Rectal smooth muscle tissue (tissue), 1 donor: Measurements from ENCODE around the gene TIMM22.
"Not testable (repeated sequence)": the region's sequence is repeated elsewhere in the genome, so short reads cannot be mapped to it uniquely, and the experiment has no call there.

Experiments
- H3K27ac ChIP-seq: one replicate; pipeline ENCODE4 v1.7.0; 2013; ENCODE audit warnings: low read depth, low read length, inconsistent platforms
- H3K27me3 ChIP-seq: one replicate; pipeline ENCODE4 v1.7.0; 2013; ENCODE audit warnings: low read length; ENCODE audit not compliant: control insufficient read depth, insufficient read depth
- H3K36me3 ChIP-seq: one replicate; pipeline ENCODE4 v1.7.0; 2013; ENCODE audit warnings: low read length; ENCODE audit not compliant: control insufficient read depth, insufficient read depth
- H3K4me1 ChIP-seq: one replicate; pipeline ENCODE4 v1.7.0; 2013; ENCODE audit warnings: low read length; ENCODE audit not compliant: control insufficient read depth, insufficient read depth
- H3K4me3 ChIP-seq: one replicate; pipeline ENCODE4 v1.7.0; 2013; ENCODE audit warnings: low read length
- H3K9ac ChIP-seq: one replicate; pipeline ENCODE4 v1.7.0; 2013; ENCODE audit warnings: low read length

TIMM22 gene

GRCh38 chr17:962670-963069 lies 34.3 kb upstream of the TIMM22 start:
- Histone ChIP-seq H3K4me1 (peaks cover 19% of the 10 kb centered on the region), H3K27ac (peak overlapping the region; percentile 42), H3K36me3 (no peaks in the 10 kb centered on the region), H3K9ac (no peak overlapping the region), H3K4me3 (no peak overlapping the region), H3K27me3 (peaks cover 4% of the 10 kb centered on the region)

- peak overlapping the region; percentile 85 for H3K27ac ChIP-seq
Observed at GRCh38 chr17:964876-965275, 32.1 kb upstream of the TIMM22 start.

GRCh38 chr17:965311-965989 lies 31.5 kb upstream of the TIMM22 start:
- peaks cover 4% of the 10 kb centered on the region for H3K27me3 ChIP-seq
- no peaks in the 10 kb centered on the region for H3K36me3 ChIP-seq
- H3K9ac ChIP-seq: no peak overlapping the region
- H3K27ac ChIP-seq: peak overlapping the region; percentile 85
- H3K4me1 ChIP-seq: peaks cover 24% of the 10 kb centered on the region
- H3K4me3 ChIP-seq: no peak overlapping the region

More at GRCh38 chr17:964876-965275, 32.1 kb upstream of the TIMM22 start:
- Histone ChIP-seq H3K27me3 (peaks cover 4% of the 10 kb centered on the region), H3K4me3 (peak overlapping the region; percentile 30), H3K4me1 (peaks cover 22% of the 10 kb centered on the region), H3K9ac (no peak overlapping the region), H3K36me3 (no peaks in the 10 kb centered on the region)

GRCh38 chr17:967122-967521 lies 29.8 kb upstream of the TIMM22 start:
- Histone ChIP-seq H3K9ac (no peak overlapping the region), H3K27ac (peak overlapping the region; percentile 42), H3K27me3 (peaks cover 4% of the 10 kb centered on the region), H3K4me3 (no peak overlapping the region), H3K4me1 (peaks cover 27% of the 10 kb centered on the region), H3K36me3 (no peaks in the 10 kb centered on the region)

GRCh38 chr17:968812-969730 lies 27.9 kb upstream of the TIMM22 start:
- H3K27me3 ChIP-seq: peaks cover 4% of the 10 kb centered on the region
- peak overlapping the region; percentile 51 for H3K4me3 ChIP-seq
- H3K9ac ChIP-seq: no peak overlapping the region
- H3K4me1 ChIP-seq: peaks cover 26% of the 10 kb centered on the region
- H3K36me3 ChIP-seq: no peaks in the 10 kb centered on the region
- peak overlapping the region; percentile 83 for H3K27ac ChIP-seq

- Histone ChIP-seq H3K36me3 (no peaks in the 10 kb centered on the region), H3K27ac (peak overlapping the region; percentile 83), H3K4me1 (peaks cover 18% of the 10 kb centered on the region), H3K27me3 (peaks cover 4% of the 10 kb centered on the region), H3K9ac (no peak overlapping the region), H3K4me3 (peak overlapping the region; percentile 51)
Observed at GRCh38 chr17:969811-970355, 27.0 kb upstream of the TIMM22 start.

- Histone ChIP-seq H3K9ac (no peak overlapping the region), H3K4me1 (peaks cover 16% of the 10 kb centered on the region), H3K27me3 (no peaks in the 10 kb centered on the region), H3K27ac (peak overlapping the region; percentile 83), H3K36me3 (no peaks in the 10 kb centered on the region), H3K4me3 (no peak overlapping the region)
Observed at GRCh38 chr17:970364-970763, 26.6 kb upstream of the TIMM22 start.

GRCh38 chr17:971861-972260 lies 25.1 kb upstream of the TIMM22 start:
- H3K9ac ChIP-seq, H3K27me3 ChIP-seq, H3K27ac ChIP-seq, H3K36me3 ChIP-seq, H3K4me3 ChIP-seq: not testable (repeated sequence)
- peaks cover 20% of the 10 kb centered on the region for H3K4me1 ChIP-seq

- Histone ChIP-seq H3K36me3 (no peaks in the 10 kb centered on the region), H3K4me1 (peaks cover 20% of the 10 kb centered on the region), H3K27ac (no peak overlapping the region), H3K27me3 (no peaks in the 10 kb centered on the region), H3K9ac (no peak overlapping the region), H3K4me3 (no peak overlapping the region)
Observed at GRCh38 chr17:973053-973452, 23.9 kb upstream of the TIMM22 start.

GRCh38 chr17:974778-975177 lies 22.2 kb upstream of the TIMM22 start:
- not testable (repeated sequence) for H3K36me3 ChIP-seq, H3K9ac ChIP-seq, H3K27me3 ChIP-seq, H3K27ac ChIP-seq, H3K4me3 ChIP-seq
- H3K4me1 ChIP-seq: peaks cover 15% of the 10 kb centered on the region

- Histone ChIP-seq H3K27me3 (no peaks in the 10 kb centered on the region), H3K4me1 (peaks cover 16% of the 10 kb centered on the region), H3K9ac (no peak overlapping the region), H3K36me3 (no peaks in the 10 kb centered on the region), H3K27ac (peak overlapping the region; percentile 45), H3K4me3 (no peak overlapping the region)
Observed at GRCh38 chr17:975371-975915, 21.5 kb upstream of the TIMM22 start.

- H3K36me3 ChIP-seq: no peaks in the 10 kb centered on the region
- H3K4me3 ChIP-seq: no peak overlapping the region
- H3K9ac ChIP-seq: no peak overlapping the region
- no peaks in the 10 kb centered on the region for H3K27me3 ChIP-seq
- H3K27ac ChIP-seq: peak overlapping the region; percentile 58
- H3K4me1 ChIP-seq: peaks cover 13% of the 10 kb centered on the region
Observed at GRCh38 chr17:976312-976711, 20.6 kb upstream of the TIMM22 start.
